HUDEP-2 (cell line): ENCODE results near the gene HOXB3.
A peak's percentile ranks its signal among the peaks of the same experiment; 100 is the strongest.
"Not testable (repeated sequence)": the region's sequence is repeated elsewhere in the genome, so short reads cannot be mapped to it uniquely, and the experiment has no call there.

Source experiments
- DNase-seq, 76 experiments: peaks; one replicate each; lab custom pipeline; 2025; ENCODE audit not compliant: unreplicated experiment in 76 of 76; lab: John Stamatoyannopoulos, UW

HOXB3 gene

GRCh38 chr17:48548523-48549280 lies 41.3 kb downstream of the HOXB3 start:
- peak in 2 of 76 experiments; percentile 7 to 9 for DNase-seq

- DNase-seq = peak in 49 of 76 experiments; percentile 7 to 54 (median 29)
Measured at GRCh38 chr17:48547808-48548522, 42.1 kb downstream of the HOXB3 start.

DNA sequence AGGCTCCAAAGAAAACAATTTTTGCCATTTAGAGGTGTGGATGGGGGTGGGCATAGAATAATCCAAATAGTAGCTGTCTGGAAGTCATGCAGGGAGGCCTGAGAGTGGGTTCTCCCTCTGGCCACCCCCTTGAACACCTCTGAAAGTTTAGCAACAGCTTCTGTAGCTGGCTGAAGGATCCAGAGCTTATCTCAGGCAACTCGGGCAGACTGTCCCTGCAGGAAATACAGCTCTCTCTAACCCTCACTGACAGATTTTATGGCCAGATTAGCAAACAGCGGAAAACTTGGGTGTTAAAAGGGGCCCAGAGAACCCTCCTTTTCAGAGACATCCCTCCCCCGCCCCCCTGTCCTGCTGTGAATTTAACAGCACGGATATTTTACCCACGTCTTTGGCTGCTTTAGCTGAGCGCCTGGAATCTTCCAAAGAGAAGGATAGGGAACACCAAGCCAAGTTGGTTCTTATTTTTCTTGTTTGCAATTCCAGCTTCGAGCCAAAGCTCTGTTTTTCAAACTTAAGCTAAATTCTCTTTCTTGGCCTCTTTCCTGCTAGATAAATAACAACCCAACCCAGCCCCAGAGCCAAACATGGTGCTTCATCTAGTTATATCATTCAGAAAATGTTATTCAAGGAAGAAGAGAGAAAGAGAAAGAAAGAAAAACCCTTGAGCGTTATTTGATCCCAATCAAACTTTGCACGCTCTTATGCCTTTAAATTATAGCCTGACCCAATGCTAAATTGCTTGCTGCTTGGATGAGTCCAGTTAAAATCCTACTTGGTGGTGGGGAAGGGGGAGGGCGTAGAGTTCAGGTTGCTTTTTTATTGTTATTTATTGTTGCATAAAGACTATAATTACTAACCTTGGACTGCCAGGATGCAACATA lies 42.9 kb downstream of the HOXB3 start:
- DNase-seq = peak in 73 of 76 experiments; percentile 26 to 93 (median 68)

GRCh38 chr17:48546137-48546923 lies 43.7 kb downstream of the HOXB3 start:
- DNase-seq = peak in 22 of 76 experiments; percentile 7 to 66 (median 35)

DNA sequence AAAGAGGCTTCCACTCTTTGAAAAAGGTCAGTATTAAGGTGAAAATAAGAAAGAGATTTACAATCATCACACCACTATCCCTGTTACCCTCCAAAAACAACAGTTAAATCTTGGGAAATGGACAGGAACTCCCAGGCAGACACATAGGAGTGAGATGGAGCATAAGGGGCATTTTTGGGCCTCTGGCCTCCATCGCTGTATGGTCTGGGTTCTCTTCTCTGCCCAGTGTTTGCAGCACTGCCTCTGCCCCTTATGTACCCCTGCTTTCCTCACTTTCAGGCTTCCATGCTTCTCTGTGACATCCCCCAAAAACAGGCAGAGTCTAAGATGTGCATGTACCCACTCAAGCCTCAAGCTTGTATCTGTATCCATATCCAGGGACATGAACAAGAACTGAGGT lies 44.5 kb downstream of the HOXB3 start:
- DNase-seq = peak in 6 of 76 experiments; percentile 3 to 35 (median 8)

DNA sequence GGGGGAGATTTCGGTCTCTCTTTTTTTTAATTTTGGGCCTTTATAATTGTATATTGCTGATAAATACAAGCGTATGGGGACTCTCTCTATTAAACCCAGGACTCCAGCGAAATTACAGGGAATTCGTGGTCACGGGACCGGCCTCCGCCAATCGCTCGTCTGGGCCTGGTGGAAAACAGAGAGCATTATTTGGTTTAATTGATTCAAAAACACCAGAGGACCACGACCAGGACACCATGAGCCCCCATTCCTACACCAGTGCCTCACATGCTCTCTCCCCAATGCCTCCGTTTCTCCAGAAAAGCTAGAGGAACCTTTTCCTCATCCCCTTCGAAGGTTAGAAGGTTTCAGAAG lies 45.0 kb downstream of the HOXB3 start, which contains the start of gene HOXB2:
Gene HOXB2, minus strand, starts transcription at position 88 of the 354 bp plus-strand sequence. CDS start 198 bp downstream, outside the sequence.
- DNase-seq = peak in 59 of 76 experiments; percentile 3 to 73 (median 42)

DNA sequence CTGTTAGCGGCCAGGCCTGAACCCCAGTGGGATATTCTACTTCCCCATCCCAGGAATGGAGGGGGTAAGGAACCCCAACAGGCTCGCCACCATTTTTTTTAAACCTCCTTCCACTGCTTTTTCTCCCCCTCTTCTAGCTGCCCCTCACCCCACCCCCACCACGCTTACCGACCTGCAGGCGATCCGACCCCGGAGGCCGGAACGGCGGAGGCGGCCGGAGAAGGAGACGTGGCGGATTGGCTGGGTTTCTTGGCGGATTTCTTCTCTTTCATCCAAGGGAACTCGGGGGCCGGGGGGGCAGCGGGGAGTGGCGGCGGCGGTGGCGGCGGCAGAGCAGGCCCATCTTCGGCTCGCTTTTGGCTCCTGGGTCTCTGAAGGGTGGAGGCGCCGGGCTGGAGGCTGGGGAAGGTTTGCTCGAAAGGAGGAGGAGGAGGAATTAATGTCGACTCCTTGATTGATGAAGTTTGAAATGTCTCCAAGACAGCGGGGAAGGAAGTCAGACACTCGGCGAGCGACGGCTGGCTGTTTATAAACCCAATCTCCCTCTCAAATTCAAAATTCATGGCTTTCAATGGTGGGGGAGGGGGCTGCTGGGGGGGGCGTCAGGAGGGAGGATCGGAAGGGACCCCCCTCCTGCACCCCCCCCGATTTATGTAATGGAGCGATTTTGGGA lies 45.6 kb downstream of the HOXB3 start:
- peak in 54 of 76 experiments; percentile 8 to 76 (median 36) for DNase-seq

- DNase-seq = peak in 24 of 76 experiments; percentile 14 to 68 (median 44)
Measured at GRCh38 chr17:48543854-48544348, 46.1 kb downstream of the HOXB3 start.

DNA sequence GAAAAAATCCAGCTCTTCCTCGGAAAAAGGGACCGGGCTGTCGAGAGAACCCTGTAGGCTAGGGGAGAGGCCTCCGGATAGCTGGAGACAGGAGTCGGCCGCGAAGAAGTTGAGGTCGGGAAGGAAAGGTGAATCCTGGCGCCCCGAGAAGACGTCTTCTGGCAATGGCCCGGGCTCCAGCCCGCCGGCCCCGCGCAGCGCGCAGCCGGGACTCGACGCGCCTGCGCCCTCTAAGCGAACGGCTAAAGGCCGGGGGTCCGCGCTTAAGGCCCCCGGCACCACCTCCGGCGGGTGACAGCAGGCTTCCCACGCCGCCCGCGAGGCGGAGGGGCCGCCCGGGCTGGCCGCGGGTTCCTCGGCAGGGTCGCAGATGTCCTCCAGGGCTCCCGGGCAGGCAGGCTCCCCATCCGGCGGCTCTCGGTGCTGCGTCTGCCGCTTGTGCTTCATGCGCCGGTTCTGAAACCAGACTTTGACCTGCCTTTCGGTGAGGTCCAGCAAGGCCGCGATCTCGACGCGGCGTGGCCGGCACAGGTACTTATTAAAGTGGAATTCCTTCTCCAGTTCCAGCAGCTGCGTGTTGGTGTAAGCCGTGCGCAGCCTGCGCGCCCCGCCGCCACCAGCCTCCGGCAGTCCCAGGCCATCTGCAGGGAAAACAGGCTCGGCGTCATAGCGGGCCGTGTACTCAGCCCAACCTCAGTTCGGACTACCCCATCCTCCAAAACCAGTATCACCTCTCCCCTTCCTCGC lies 46.8 kb downstream of the HOXB3 start:
- peak in 52 of 76 experiments; percentile 7 to 78 (median 48) for DNase-seq

DNA sequence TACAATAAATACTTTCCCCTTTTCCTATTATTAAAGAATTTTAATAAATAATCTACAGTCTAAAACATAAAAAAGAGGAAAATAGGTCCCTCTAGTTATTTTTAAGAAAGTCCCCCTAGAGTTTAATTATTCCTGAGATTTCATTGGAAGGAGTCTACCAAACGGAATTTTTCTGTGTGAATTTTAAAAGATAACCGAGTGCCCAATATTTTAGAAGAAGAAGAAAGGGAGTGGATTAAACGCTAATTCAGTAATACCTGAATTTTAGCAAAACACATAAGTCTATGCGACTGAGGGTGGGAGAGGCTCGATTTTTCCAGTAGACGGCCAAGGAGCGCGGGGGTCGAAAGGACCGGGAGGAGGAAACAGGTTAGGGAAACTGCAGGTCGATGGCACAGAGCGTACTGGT lies 47.3 kb downstream of the HOXB3 start:
- peak in 1 of 76 experiments; percentile 46 for DNase-seq

- peak in 45 of 76 experiments; percentile 3 to 67 (median 33) for DNase-seq
Measured at GRCh38 chr17:48542114-48542656, 47.9 kb downstream of the HOXB3 start.

DNA sequence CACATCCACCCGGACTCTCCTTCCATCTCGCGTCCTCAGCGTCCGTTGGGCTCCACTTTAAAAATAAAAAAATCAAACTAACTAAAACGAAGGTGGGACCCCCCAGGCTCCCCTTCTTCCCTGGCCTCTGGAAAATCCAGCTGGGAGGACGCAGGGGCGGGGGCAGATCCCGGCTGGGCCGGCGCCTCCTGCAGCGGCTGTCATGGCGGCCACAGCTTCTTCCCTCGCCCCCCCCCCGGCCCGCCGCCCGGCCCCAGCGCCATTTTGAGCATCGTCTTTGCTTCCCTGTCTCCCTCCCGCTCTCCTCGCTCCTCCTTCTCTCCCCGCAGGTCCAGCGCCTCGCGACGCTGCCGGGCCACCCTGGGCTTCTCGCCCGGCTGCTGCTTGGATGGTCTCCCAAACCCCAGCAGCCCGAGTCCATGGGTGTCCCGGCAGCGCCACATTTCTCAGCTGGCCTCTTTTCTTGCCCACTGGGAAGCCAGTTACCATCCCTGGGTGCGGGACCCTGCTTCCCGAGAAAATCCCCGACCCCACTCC lies 48.4 kb downstream of the HOXB3 start:
- peak in 44 of 76 experiments; percentile 9 to 78 (median 36) for DNase-seq

GRCh38 chr17:48541036-48541576 lies 48.9 kb downstream of the HOXB3 start:
- DNase-seq = peak in 5 of 76 experiments; percentile 16 to 60 (median 39)

- no peak for DNase-seq
Measured at GRCh38 chr17:48540213-48540612, 49.8 kb downstream of the HOXB3 start.

DNA sequence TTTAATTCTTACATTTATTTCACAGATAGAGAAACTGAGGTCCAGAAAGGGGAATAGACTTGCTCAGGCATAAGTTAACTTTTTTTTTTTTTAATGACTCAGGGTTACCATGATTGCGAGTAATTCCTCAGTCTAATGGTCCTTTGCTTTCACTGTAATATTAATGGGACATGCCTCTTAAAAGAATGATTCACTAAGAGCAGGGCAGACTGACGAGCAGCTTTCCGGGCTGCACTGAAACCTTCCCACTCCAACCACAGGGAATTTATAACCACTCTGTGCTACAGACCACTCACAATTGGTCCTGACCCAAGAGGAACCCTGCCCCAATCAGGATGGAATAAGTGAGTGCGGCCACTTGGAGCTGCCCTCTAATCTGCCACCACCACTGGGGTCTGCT lies 50.9 kb downstream of the HOXB3 start:
- no peak for DNase-seq

DNA sequence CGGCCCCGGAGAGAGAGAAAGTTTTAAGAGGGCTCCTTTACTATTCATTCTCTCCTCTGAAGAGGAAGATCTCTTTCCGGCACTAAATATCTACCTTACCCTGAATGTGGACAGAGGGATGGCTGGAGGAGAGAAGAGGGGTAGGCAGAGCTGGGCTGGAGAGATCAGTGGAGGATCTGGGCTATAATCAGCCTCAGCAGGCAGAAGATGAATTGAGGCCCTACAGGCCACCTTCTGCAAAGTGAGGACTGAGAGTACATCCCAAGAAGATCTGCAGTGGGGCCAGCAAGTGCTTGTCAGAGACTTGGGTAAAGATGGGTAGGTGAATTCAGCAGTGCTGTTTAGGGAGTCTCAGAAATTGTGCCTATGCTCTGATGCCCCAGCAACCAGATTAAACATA lies 52.7 kb downstream of the HOXB3 start:
- DNase-seq = no peak

GRCh38 chr17:48535793-48536559 lies 54.1 kb downstream of the HOXB3 start:
- DNase-seq = not testable (repeated sequence)
